Panc1 (cell line): ENCODE results near the gene XIRP2.

ENCODE experiments used
- POLR2AphosphoS5 ChIP-seq: IDR thresholded peaks from 2 replicates; pipeline ENCODE4 v1.6.1; 2012; ENCODE audit warnings: mild to moderate bottlenecking, low read depth, low read length, moderate library complexity
- SIN3A ChIP-seq: IDR thresholded peaks from 2 replicates; pipeline ENCODE4 v1.6.1; 2012; ENCODE audit warnings: low read depth, mild to moderate bottlenecking, low read length, moderate library complexity, borderline replicate concordance; ENCODE audit not compliant: insufficient read depth
- TF ChIP-seq, protein P1 (sequence below): fragments of 450-650 bp; IDR thresholded peaks from 2 replicates; pipeline ENCODE4 v1.5.1; 2017; ENCODE audit warnings: mild to moderate bottlenecking
- TF ChIP-seq, protein P2 (sequence below), 2 experiments: IDR thresholded peaks; 2 replicates each; pipeline ENCODE4 v1.6.1; 2011 to 2012; ENCODE audit warnings: low read depth in 2 of 2, control low read depth in 1 of 2, low read length in 1 of 2, mild to moderate bottlenecking in 1 of 2, moderate library complexity in 1 of 2; ENCODE audit not compliant: insufficient read depth in 1 of 2

DNA sequence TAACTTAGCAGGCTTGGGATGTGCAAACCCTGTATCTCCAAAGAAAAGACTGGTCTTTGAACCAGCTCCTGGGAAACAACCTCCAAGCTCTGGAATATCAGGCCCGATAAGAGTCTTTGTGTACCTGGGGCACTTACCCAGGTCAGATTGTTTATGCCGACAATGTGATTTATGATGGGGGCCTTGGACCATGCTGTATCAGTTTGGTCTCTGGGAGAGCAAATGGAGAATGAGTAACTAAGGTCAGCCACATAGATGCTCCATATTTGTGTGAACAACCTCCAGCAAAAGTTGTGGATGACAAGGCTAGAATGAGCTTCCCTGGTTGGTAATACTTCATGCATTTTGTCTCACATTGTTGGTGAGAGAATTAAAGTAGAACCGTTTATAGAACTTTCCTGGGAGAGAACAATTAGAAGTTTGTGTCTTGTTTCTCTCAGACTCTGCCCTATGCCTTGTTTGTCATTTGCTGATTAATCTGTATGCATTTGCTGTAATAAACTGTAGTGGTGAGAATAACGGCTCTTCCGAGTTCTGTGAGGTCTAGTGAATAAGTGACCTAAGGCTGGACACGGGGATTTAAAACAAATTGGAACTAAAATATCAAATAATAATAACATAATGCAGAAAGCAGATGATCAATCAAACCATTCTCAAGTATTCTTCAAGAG lies 259.1 kb downstream of the XIRP2 start:
- TF ChIP-seq, protein P1, sequence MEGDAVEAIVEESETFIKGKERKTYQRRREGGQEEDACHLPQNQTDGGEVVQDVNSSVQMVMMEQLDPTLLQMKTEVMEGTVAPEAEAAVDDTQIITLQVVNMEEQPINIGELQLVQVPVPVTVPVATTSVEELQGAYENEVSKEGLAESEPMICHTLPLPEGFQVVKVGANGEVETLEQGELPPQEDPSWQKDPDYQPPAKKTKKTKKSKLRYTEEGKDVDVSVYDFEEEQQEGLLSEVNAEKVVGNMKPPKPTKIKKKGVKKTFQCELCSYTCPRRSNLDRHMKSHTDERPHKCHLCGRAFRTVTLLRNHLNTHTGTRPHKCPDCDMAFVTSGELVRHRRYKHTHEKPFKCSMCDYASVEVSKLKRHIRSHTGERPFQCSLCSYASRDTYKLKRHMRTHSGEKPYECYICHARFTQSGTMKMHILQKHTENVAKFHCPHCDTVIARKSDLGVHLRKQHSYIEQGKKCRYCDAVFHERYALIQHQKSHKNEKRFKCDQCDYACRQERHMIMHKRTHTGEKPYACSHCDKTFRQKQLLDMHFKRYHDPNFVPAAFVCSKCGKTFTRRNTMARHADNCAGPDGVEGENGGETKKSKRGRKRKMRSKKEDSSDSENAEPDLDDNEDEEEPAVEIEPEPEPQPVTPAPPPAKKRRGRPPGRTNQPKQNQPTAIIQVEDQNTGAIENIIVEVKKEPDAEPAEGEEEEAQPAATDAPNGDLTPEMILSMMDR, result no peak
- no peak for TF ChIP-seq POLR2AphosphoS5
- TF ChIP-seq, protein P2, sequence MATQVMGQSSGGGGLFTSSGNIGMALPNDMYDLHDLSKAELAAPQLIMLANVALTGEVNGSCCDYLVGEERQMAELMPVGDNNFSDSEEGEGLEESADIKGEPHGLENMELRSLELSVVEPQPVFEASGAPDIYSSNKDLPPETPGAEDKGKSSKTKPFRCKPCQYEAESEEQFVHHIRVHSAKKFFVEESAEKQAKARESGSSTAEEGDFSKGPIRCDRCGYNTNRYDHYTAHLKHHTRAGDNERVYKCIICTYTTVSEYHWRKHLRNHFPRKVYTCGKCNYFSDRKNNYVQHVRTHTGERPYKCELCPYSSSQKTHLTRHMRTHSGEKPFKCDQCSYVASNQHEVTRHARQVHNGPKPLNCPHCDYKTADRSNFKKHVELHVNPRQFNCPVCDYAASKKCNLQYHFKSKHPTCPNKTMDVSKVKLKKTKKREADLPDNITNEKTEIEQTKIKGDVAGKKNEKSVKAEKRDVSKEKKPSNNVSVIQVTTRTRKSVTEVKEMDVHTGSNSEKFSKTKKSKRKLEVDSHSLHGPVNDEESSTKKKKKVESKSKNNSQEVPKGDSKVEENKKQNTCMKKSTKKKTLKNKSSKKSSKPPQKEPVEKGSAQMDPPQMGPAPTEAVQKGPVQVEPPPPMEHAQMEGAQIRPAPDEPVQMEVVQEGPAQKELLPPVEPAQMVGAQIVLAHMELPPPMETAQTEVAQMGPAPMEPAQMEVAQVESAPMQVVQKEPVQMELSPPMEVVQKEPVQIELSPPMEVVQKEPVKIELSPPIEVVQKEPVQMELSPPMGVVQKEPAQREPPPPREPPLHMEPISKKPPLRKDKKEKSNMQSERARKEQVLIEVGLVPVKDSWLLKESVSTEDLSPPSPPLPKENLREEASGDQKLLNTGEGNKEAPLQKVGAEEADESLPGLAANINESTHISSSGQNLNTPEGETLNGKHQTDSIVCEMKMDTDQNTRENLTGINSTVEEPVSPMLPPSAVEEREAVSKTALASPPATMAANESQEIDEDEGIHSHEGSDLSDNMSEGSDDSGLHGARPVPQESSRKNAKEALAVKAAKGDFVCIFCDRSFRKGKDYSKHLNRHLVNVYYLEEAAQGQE (IDR thresholded peaks at IDR 0.05; ENCODE audit: insufficient read depth in 1 of 2, low read depth in 2 of 2, low read length in 1 of 2), result no peak
- no peak for TF ChIP-seq SIN3A
